H1 (cell line): ENCODE data around the gene ARHGEF38. TPM values are rescaled to one million over a fixed set of nuclear protein-coding genes. Genes with fewer than 3 reads are reported as not detected.

ENCODE experiments used
- BCL11A ChIP-seq, 2 experiments: IDR thresholded peaks; one replicate each; pipeline ENCODE4 v1.6.1; 2011; ENCODE audit warnings: low read depth in 2 of 2, low read length in 2 of 2, mild to moderate bottlenecking in 2 of 2
- CHD7 ChIP-seq: fragments of 300-600 bp; sonication (generic); IDR thresholded peaks from 2 replicates; pipeline ENCODE4 v1.7.1; 2012; ENCODE audit warnings: low read length, moderate library complexity, mild to moderate bottlenecking, inconsistent platforms; ENCODE audit not compliant: insufficient replicate concordance
- EGR1 ChIP-seq: IDR thresholded peaks from 2 replicates; pipeline ENCODE4 v1.6.1; 2011; ENCODE audit warnings: low read depth, low read length, borderline replicate concordance
- NRF1 ChIP-seq: IDR thresholded peaks from 2 replicates; pipeline ENCODE4 v1.6.1; 2011; ENCODE audit warnings: mild to moderate bottlenecking, low read depth, low read length, improper control_type of control experiment
- POLR2A ChIP-seq, 2 experiments: IDR thresholded peaks; 1 replicate in 1 of 2; 2 replicates in 1 of 2; pipeline ENCODE4 v1.6.1; 2011; ENCODE audit warnings: low read depth in 2 of 2, low read length in 2 of 2, mild to moderate bottlenecking in 2 of 2; ENCODE audit errors: control extremely low read depth in 1 of 2
- RFX5 ChIP-seq: IDR thresholded peaks from 2 replicates; pipeline ENCODE4 v1.6.1; 2011; ENCODE audit warnings: low read depth, low read length, improper control_type of control experiment, borderline replicate concordance
- RXRA ChIP-seq: IDR thresholded peaks from 2 replicates; pipeline ENCODE4 v1.6.1; 2011; ENCODE audit warnings: low read depth, mild to moderate bottlenecking, low read length, moderate library complexity; ENCODE audit not compliant: insufficient read depth
- SAP30 ChIP-seq: fragments of 300-600 bp; sonication (generic); IDR thresholded peaks from 2 replicates; pipeline ENCODE4 v1.7.1; 2012; ENCODE audit warnings: low read length, moderate library complexity, mild to moderate bottlenecking, inconsistent platforms; ENCODE audit not compliant: insufficient read depth, insufficient replicate concordance
- SIRT6 ChIP-seq: IDR thresholded peaks from one replicate; pipeline ENCODE4 v1.7.1; 2012; ENCODE audit warnings: low read length, inconsistent platforms
- TEAD4 ChIP-seq: IDR thresholded peaks from 2 replicates; pipeline ENCODE4 v1.6.1; 2012; ENCODE audit warnings: low read depth, low read length, inconsistent platforms, mixed read lengths
- polyA plus RNA-seq, 7 experiments: library from polyadenylated mRNA; depleted of rRNA in 3 of 7; stranded (reverse) in 5 of 7; unstranded in 2 of 7; fragments of >200 nt in 5 of 7; fragments of 200-250 nt in 2 of 7; gene quantifications; 1 replicate in 5 of 7; 2 replicates in 1 of 7; 4 replicates in 1 of 7; pipeline versions ENCODE4 v1.2.1 to v1.2.3, GENCODE V29; 2011 to 2013; ENCODE audit warnings: missing spikeins in 2 of 7, mixed read lengths in 2 of 7
- total RNA-seq: library from RNA; stranded (reverse); fragmentation: NEBNext Ultra II Directional; extraction: Animal tissue kit (Norgen Biotek cat#: 25700); gene quantifications from 2 replicates; pipeline ENCODE4 v1.2.1, GENCODE V29; 2021

ARHGEF38 gene
- total and polyA plus RNA-seq, 2 of the 8 experiments (the other 6 are each of a cell fraction or from before 2014, with no cell fraction given) = not detected

GRCh38 chr4:105603158-105603557 is 50.7 kb downstream of the ARHGEF38 start (continued):
- no peak for TF ChIP-seq CHD7
- no peak for TF ChIP-seq RFX5
- no peak for TF ChIP-seq RXRA
- no peak for TF ChIP-seq TEAD4
- TF ChIP-seq POLR2A (IDR thresholded peaks at IDR 0.05; ENCODE audit: control extremely low read depth in 1 of 2, low read depth in 2 of 2, low read length in 2 of 2) = no peak
- TF ChIP-seq EGR1 = no peak
- no peak for TF ChIP-seq BCL11A (IDR thresholded peaks at IDR 0.05; ENCODE audit: low read depth in 2 of 2, low read length in 2 of 2)
- TF ChIP-seq SIRT6 = no peak
- no peak for TF ChIP-seq NRF1
- no peak for TF ChIP-seq SAP30
